HEK293 (cell line): Measurements from ENCODE around the gene FLRT1.

Source experiments
- CTCF ChIA-PET: fragments of 350-600 bp; formaldehyde crosslinking; extraction: SDS; loops from one replicate; lab custom pipeline; 2021; ENCODE audit warnings: antibody characterized with exemption; lab: Yijun Ruan, JAX
- POLR2A ChIA-PET: fragments of 300-600 bp; formaldehyde crosslinking; extraction: SDS; loops from one replicate; lab custom pipeline; 2020; ENCODE audit warnings: antibody characterized with exemption, inconsistent platforms; lab: Yijun Ruan, JAX
- H3K27ac ChIP-seq: fragments of 200-500 bp; sonication (Bioruptor generic); 2 replicates; pipeline ENCODE4 v1.5.1; 2014; ENCODE audit warnings: low read depth, low read length, control low read depth, inconsistent platforms; ENCODE audit errors: extremely low read depth
- H3K36me3 ChIP-seq, 2 experiments: fragments of 200-500 bp in 1 of 2; sonication (Bioruptor generic) in 1 of 2; 1 replicate in 1 of 2; 2 replicates in 1 of 2; pipeline ENCODE4 v1.5.1; 2014 to 2017; ENCODE audit warnings: inconsistent platforms in 2 of 2, low read length in 2 of 2; ENCODE audit not compliant: control insufficient read depth in 2 of 2, insufficient read depth in 1 of 2
- H3K4me1 ChIP-seq: fragments of 200-500 bp; sonication (Bioruptor generic); 2 replicates; pipeline ENCODE4 v1.5.1; 2014; ENCODE audit warnings: mild to moderate bottlenecking, low read length, inconsistent platforms; ENCODE audit not compliant: control insufficient read depth, insufficient read depth
- H3K4me3 ChIP-seq: 2 replicates; pipeline ENCODE4 v1.5.1; 2011; ENCODE audit warnings: low read depth, mild to moderate bottlenecking, control low read depth, low read length, moderate library complexity
- H3K9me3 ChIP-seq: fragments of 200-500 bp; sonication (Bioruptor generic); 2 replicates; pipeline ENCODE4 v1.5.1; 2014; ENCODE audit warnings: low read depth, low read length, inconsistent platforms; ENCODE audit not compliant: control insufficient read depth, insufficient read depth
- BCL11A ChIP-seq: fragments of 450-650 bp; formaldehyde crosslinking; IDR thresholded peaks from 2 replicates; pipeline ENCODE4 v1.5.1; 2016; ENCODE audit warnings: low read depth, missing biosample characterization, missing genetic modification characterization
- BCL11B ChIP-seq: fragments of 450-650 bp; formaldehyde crosslinking; IDR thresholded peaks from 2 replicates; pipeline ENCODE4 v1.5.1; 2016; ENCODE audit warnings: low read depth, missing biosample characterization, missing genetic modification characterization
- GLI2 ChIP-seq: fragments of 450-650 bp; formaldehyde crosslinking; IDR thresholded peaks from 2 replicates; pipeline ENCODE4; 2017; ENCODE audit warnings: missing biosample characterization, missing genetic modification characterization, low read depth, borderline replicate concordance
- GLIS2 ChIP-seq: fragments of 450-650 bp; formaldehyde crosslinking; IDR thresholded peaks from 2 replicates; pipeline ENCODE4 v1.5.1; 2016; ENCODE audit warnings: missing biosample characterization, missing genetic modification characterization
- KLF16 ChIP-seq: fragments of 450-650 bp; formaldehyde crosslinking; IDR thresholded peaks from 2 replicates; pipeline ENCODE4 v1.5.1; 2017; ENCODE audit warnings: missing biosample characterization, missing genetic modification characterization
- ZBTB21 ChIP-seq: fragments of 450-650 bp; formaldehyde crosslinking; IDR thresholded peaks from 2 replicates; pipeline ENCODE4 v1.5.1; 2017; ENCODE audit warnings: missing biosample characterization, missing genetic modification characterization
- ZBTB8A ChIP-seq: fragments of 450-650 bp; formaldehyde crosslinking; IDR thresholded peaks from 2 replicates; pipeline ENCODE4 v1.5.1; 2016; ENCODE audit warnings: missing biosample characterization, missing genetic modification characterization
- ZFP37 ChIP-seq: fragments of 450-650 bp; formaldehyde crosslinking; IDR thresholded peaks from 2 replicates; pipeline ENCODE4 v1.5.1; 2016; ENCODE audit warnings: missing biosample characterization, missing genetic modification characterization
- ZIC2 ChIP-seq: fragments of 450-650 bp; formaldehyde crosslinking; IDR thresholded peaks from 2 replicates; pipeline ENCODE4 v1.5.1; 2016; ENCODE audit warnings: missing biosample characterization, missing genetic modification characterization
- ZNF133 ChIP-seq: fragments of 450-650 bp; formaldehyde crosslinking; IDR thresholded peaks from 2 replicates; pipeline ENCODE4 v1.5.1; 2016; ENCODE audit warnings: missing biosample characterization, missing genetic modification characterization
- ZNF341 ChIP-seq: fragments of 450-650 bp; formaldehyde crosslinking; IDR thresholded peaks from 2 replicates; pipeline ENCODE4; 2016; ENCODE audit warnings: low read depth, missing biosample characterization, missing genetic modification characterization
- ZNF548 ChIP-seq: fragments of 450-650 bp; formaldehyde crosslinking; IDR thresholded peaks from 2 replicates; pipeline ENCODE4 v1.5.1; 2016; ENCODE audit warnings: missing biosample characterization, missing genetic modification characterization
- ZNF585B ChIP-seq: fragments of 450-650 bp; formaldehyde crosslinking; IDR thresholded peaks from 2 replicates; pipeline ENCODE4 v1.5.1; 2016; ENCODE audit warnings: missing biosample characterization, missing genetic modification characterization
- ZNF600 ChIP-seq: fragments of 450-650 bp; formaldehyde crosslinking; IDR thresholded peaks from 2 replicates; pipeline ENCODE4 v1.5.1; 2016; ENCODE audit warnings: missing biosample characterization, missing genetic modification characterization
- ZNF621 ChIP-seq: fragments of 450-650 bp; formaldehyde crosslinking; IDR thresholded peaks from 2 replicates; pipeline ENCODE4 v1.5.1; 2017; ENCODE audit warnings: missing biosample characterization, missing genetic modification characterization
- ZNF76 ChIP-seq: fragments of 450-650 bp; formaldehyde crosslinking; IDR thresholded peaks from 2 replicates; pipeline ENCODE4; 2016; ENCODE audit warnings: low read depth, missing biosample characterization, missing genetic modification characterization, borderline replicate concordance
- ZNF768 ChIP-seq: fragments of 450-650 bp; formaldehyde crosslinking; IDR thresholded peaks from 2 replicates; pipeline ENCODE4 v1.5.1; 2018; ENCODE audit warnings: missing biosample characterization, mild to moderate bottlenecking, missing genetic modification characterization
- ZNF777 ChIP-seq: fragments of 450-650 bp; formaldehyde crosslinking; IDR thresholded peaks from 2 replicates; pipeline ENCODE4 v1.5.1; 2017; ENCODE audit warnings: missing biosample characterization, missing genetic modification characterization, borderline replicate concordance
- ZXDB ChIP-seq: fragments of 450-650 bp; formaldehyde crosslinking; IDR thresholded peaks from 2 replicates; pipeline ENCODE4 v1.5.1; 2016; ENCODE audit warnings: missing biosample characterization, missing genetic modification characterization
- TF ChIP-seq, protein P1 (sequence below): fragments of 450-650 bp; formaldehyde crosslinking; IDR thresholded peaks from 2 replicates; pipeline ENCODE4 v1.5.1; 2016; ENCODE audit warnings: missing biosample characterization, missing genetic modification characterization, low read depth
- TF ChIP-seq, protein P2 (sequence below): fragments of 450-650 bp; formaldehyde crosslinking; IDR thresholded peaks from 2 replicates; pipeline ENCODE4 v1.5.1; 2016; ENCODE audit warnings: missing biosample characterization, missing genetic modification characterization
- TF ChIP-seq, protein P3 (sequence below): fragments of 450-650 bp; formaldehyde crosslinking; IDR thresholded peaks from 2 replicates; pipeline ENCODE4 v1.5.1; 2016; ENCODE audit warnings: missing biosample characterization, missing genetic modification characterization
- TF ChIP-seq, protein P4 (sequence below): fragments of 450-650 bp; formaldehyde crosslinking; IDR thresholded peaks from 2 replicates; pipeline ENCODE4 v1.5.1; 2016; ENCODE audit warnings: missing biosample characterization, missing genetic modification characterization

FLRT1 gene

DNA sequence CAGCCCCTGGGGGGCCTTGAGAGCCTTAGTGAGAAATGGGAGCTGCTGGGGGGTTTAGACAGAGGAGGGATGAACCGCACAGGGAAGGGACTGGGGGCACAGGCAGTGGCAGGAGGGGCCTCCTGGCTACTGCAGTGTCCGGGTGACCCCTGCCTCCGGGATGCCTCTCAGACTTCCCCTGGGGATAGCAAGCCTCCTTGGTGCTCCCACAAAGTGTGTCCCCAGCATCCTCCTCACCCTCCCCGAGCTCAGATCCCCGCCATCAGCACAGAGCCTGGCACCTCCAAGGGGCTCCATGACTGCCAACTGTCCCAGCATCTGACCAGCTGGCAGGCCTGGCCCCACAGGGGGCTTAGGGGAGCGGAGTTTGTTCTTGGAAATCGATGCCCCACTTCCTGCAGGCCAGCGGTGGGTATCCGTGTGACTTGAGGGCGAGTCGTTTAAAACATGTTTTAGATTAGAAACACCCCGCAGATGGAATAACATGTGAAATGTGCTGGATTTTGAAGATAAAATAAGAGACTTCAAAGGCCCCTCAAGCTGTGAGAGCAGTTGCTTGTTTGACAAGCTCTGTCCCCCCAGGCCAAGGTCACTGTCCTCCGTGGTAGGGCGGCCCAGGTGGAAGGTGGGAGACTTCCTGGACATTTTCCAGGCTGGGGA is 13.5 kb upstream of the FLRT1 start:
- no peaks in the 10 kb centered on the region for H3K36me3 ChIP-seq
- no peaks in the 10 kb centered on the region for H3K9me3 ChIP-seq
- CTCF ChIA-PET = interaction anchor here (0.6 kb wide), 1 partner anchor 14 kb away, joined by 3 read pairs; no protein-coding TSS in a partner anchor
- no peak for TF ChIP-seq ZNF585B
- TF ChIP-seq ZBTB8A (tag by site-specific recombination) = 0 out of 2 replicates have a peak, but pooled peaks have one; percentile 27
- no peak for TF ChIP-seq GLI2 (tag by site-specific recombination)
- no peak for TF ChIP-seq ZNF548
- no peak for TF ChIP-seq ZNF768 (tag by site-specific recombination)
- TF ChIP-seq, protein P1, sequence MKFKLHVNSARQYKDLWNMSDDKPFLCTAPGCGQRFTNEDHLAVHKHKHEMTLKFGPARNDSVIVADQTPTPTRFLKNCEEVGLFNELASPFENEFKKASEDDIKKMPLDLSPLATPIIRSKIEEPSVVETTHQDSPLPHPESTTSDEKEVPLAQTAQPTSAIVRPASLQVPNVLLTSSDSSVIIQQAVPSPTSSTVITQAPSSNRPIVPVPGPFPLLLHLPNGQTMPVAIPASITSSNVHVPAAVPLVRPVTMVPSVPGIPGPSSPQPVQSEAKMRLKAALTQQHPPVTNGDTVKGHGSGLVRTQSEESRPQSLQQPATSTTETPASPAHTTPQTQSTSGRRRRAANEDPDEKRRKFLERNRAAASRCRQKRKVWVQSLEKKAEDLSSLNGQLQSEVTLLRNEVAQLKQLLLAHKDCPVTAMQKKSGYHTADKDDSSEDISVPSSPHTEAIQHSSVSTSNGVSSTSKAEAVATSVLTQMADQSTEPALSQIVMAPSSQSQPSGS = no peak
- no peak for TF ChIP-seq ZNF341 (tag by site-specific recombination)
- TF ChIP-seq BCL11B = no peak
- TF ChIP-seq, protein P2, sequence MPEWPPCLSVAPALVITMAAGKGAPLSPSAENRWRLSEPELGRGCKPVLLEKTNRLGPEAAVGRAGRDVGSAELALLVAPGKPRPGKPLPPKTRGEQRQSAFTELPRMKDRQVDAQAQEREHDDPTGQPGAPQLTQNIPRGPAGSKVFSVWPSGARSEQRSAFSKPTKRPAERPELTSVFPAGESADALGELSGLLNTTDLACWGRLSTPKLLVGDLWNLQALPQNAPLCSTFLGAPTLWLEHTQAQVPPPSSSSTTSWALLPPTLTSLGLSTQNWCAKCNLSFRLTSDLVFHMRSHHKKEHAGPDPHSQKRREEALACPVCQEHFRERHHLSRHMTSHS (tag by site-specific recombination) = no peak
- TF ChIP-seq ZFP37 = no peak
- peak; percentile 62; the same call in 1 of the 2 replicates for TF ChIP-seq ZIC2 (tag by site-specific recombination)
- no peak for TF ChIP-seq ZNF76 (tag by site-specific recombination)
- TF ChIP-seq, protein P3, sequence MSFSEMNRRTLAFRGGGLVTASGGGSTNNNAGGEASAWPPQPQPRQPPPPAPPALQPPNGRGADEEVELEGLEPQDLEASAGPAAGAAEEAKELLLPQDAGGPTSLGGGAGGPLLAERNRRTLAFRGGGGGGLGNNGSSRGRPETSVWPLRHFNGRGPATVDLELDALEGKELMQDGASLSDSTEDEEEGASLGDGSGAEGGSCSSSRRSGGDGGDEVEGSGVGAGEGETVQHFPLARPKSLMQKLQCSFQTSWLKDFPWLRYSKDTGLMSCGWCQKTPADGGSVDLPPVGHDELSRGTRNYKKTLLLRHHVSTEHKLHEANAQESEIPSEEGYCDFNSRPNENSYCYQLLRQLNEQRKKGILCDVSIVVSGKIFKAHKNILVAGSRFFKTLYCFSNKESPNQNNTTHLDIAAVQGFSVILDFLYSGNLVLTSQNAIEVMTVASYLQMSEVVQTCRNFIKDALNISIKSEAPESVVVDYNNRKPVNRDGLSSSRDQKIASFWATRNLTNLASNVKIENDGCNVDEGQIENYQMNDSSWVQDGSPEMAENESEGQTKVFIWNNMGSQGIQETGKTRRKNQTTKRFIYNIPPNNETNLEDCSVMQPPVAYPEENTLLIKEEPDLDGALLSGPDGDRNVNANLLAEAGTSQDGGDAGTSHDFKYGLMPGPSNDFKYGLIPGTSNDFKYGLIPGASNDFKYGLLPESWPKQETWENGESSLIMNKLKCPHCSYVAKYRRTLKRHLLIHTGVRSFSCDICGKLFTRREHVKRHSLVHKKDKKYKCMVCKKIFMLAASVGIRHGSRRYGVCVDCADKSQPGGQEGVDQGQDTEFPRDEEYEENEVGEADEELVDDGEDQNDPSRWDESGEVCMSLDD = no peak
- TF ChIP-seq ZNF133 = no peak
- TF ChIP-seq BCL11A (tag by site-specific recombination) = no peak
- TF ChIP-seq ZXDB (tag by site-specific recombination) = no peak
- no peak for TF ChIP-seq KLF16 (tag by site-specific recombination)
- TF ChIP-seq ZNF600 = no peak
- peak; percentile 25 for TF ChIP-seq GLIS2
- TF ChIP-seq, protein P4, sequence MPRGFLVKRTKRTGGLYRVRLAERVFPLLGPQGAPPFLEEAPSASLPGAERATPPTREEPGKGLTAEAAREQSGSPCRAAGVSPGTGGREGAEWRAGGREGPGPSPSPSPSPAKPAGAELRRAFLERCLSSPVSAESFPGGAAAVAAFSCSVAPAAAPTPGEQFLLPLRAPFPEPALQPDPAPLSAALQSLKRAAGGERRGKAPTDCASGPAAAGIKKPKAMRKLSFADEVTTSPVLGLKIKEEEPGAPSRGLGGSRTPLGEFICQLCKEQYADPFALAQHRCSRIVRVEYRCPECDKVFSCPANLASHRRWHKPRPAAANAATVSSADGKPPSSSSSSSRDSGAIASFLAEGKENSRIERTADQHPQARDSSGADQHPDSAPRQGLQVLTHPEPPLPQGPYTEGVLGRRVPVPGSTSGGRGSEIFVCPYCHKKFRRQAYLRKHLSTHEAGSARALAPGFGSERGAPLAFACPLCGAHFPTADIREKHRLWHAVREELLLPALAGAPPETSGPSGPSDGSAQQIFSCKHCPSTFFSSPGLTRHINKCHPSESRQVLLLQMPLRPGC (tag by site-specific recombination) = no peak
- TF ChIP-seq ZNF621 (tag by site-specific recombination) = no peak
- TF ChIP-seq ZBTB21 (tag by site-specific recombination) = no peak
- TF ChIP-seq ZNF777 (tag by site-specific recombination) = no peak
- no peaks in the 10 kb centered on the region for H3K4me1 ChIP-seq
- H3K27ac ChIP-seq = no peak overlapping the region
- POLR2A ChIA-PET = no interaction called here
- H3K4me3 ChIP-seq = no peak overlapping the region
